VCaP (cell line): ENCODE results near the gene TWNK.

ENCODE experiments used
- H3K27ac ChIP-seq: fragments of 450-650 bp; 2 replicates; pipeline ENCODE4 v1.5.1; 2017
- TF ChIP-seq, protein P1 (sequence below): fragments of 450-650 bp; conservative IDR thresholded peaks from 2 replicates; pipeline ENCODE4 v1.5.1; 2017; ENCODE audit warnings: mild to moderate bottlenecking, moderate library complexity

TWNK gene

DNA sequence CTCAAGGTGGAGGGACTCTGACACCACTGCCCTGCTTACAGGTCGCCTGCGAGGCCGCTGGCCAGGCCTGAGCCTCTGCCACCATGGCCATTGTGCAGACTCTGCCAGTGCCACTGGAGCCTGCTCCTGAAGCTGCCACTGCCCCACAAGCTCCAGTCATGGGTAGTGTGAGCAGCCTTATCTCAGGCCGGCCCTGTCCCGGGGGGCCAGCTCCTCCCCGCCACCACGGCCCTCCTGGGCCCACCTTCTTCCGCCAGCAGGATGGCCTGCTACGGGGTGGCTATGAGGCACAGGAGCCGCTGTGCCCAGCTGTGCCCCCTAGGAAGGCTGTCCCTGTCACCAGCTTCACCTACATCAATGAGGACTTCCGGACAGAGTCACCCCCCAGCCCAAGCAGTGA is 15.1 kb downstream of the TWNK start:
- H3K27ac ChIP-seq: peak overlapping the region; percentile 94; the same call in 1 of the 2 replicates
- TF ChIP-seq, protein P1, sequence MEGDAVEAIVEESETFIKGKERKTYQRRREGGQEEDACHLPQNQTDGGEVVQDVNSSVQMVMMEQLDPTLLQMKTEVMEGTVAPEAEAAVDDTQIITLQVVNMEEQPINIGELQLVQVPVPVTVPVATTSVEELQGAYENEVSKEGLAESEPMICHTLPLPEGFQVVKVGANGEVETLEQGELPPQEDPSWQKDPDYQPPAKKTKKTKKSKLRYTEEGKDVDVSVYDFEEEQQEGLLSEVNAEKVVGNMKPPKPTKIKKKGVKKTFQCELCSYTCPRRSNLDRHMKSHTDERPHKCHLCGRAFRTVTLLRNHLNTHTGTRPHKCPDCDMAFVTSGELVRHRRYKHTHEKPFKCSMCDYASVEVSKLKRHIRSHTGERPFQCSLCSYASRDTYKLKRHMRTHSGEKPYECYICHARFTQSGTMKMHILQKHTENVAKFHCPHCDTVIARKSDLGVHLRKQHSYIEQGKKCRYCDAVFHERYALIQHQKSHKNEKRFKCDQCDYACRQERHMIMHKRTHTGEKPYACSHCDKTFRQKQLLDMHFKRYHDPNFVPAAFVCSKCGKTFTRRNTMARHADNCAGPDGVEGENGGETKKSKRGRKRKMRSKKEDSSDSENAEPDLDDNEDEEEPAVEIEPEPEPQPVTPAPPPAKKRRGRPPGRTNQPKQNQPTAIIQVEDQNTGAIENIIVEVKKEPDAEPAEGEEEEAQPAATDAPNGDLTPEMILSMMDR: no peak

DNA sequence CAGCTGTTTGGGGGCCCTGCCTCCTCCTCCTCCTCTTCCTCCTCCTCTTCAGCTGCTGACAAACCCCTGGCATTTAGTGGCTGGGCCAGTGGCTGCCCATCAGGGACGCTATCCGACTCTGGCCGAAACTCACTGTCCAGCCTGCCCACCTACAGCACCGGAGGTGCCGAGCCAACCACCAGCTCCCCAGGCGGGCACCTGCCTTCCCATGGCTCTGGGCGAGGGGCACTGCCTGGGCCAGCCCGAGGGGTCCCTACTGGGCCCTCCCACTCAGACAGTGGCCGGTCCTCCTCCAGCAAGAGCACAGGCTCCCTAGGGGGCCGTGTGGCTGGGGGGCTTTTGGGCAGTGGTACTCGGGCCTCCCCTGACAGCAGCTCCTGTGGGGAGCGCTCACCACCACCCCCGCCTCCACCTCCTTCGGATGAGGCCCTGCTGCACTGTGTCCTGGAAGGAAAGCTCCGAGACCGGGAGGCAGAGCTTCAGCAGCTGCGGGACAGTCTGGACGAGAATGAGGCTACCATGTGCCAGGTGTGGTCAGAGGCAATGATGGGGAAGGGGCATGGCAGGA is 16.4 kb downstream of the TWNK start:
- no peak overlapping the region for H3K27ac ChIP-seq
- TF ChIP-seq, protein P1: no peak

DNA sequence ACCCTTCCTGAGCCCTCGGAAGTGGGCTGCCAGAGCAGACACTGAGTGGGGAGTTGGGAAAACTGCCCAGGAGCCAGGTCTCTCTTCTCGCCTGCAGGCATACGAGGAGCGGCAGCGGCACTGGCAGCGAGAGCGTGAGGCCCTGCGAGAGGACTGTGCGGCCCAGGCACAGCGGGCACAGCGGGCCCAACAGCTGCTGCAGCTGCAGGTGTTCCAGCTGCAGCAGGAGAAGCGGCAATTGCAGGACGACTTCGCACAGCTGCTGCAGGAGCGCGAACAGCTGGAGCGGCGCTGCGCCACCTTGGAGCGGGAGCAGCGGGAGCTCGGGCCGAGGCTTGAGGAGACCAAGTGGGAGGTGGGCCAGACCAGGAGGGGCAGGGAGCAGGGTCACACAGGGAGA is 18.0 kb downstream of the TWNK start:
- H3K27ac ChIP-seq: no peak overlapping the region
- TF ChIP-seq, protein P1: no peak

DNA sequence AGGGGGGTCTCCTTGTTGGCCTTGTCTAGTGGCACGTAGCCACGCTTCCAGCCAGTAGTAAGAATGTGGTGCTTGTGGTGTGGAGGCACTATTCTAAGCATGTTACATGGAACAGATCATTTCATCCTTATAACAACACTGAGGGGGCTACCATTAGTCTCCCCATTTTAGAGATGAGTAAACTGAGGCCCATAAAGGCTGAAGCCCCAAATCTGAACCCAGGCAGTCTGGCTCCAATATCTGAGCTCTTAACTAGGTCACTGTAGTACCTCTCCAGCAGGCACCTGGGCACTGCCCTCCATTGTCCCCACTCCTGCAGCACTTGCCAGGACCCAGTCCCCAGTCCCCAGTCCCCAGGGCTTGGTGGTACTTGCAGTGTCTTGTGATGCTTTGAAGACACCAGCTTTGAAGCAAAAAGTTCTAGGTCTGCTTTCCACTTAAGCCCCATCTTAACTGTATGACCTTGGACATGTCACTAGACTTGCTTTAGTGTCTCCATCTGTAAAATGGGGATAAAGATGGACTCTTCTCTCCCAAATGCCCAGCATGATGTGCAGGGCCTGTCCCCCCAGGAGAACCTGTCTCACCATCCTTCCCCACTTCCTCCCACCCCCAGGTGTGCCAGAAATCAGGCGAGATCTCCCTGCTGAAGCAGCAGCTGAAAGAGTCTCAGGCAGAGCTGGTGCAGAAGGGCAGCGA is 18.7 kb downstream of the TWNK start:
- H3K27ac ChIP-seq: no peak overlapping the region
- TF ChIP-seq, protein P1: no peak

DNA sequence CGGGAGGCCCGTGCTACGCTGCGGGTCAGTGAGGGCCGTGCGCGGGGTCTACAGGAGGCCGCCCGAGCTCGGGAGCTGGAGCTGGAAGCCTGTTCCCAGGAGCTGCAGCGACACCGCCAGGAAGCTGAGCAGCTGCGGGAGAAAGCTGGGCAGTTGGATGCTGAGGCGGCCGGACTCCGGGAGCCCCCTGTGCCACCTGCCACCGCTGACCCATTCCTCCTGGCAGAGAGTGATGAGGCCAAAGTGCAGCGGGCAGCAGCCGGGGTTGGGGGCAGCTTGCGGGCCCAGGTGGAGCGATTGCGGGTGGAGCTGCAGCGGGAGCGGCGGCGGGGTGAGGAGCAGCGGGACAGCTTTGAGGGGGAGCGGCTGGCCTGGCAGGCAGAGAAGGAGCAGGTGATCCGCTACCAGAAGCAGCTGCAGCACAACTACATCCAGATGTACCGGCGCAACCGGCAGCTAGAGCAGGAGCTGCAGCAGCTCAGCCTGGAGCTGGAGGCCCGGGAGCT is 19.3 kb downstream of the TWNK start:
- H3K27ac ChIP-seq: no peak overlapping the region
- TF ChIP-seq, protein P1: no peak

DNA sequence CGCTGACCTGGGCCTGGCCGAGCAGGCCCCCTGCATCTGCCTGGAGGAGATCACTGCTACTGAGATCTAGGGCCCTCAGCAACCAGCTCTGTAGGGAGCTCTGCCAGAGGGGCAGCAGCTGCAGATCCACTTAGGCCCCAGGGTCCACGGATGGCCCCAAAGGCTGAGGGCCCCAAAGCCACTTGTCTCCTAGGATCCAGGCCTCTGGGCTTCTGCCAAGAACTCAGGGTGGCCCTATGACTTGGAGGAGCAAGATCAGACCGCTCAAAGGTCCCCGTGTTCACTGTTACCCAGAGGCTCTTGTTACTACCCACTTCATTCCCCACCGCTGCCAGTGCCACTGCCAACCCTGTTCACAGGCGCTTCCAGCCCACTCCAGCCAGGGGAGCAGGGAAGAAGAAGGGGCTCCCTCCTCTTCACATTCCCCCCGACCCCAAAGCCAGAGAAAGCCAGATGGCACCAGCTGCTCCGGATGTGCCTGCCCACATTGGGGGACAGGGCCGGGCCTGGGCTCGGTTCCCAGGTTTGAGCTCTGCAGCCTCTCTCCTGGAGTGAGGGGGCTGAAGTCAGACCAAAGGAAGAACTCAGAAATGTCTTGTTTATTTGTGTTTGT is 19.9 kb downstream of the TWNK start:
- no peak overlapping the region for H3K27ac ChIP-seq
- TF ChIP-seq, protein P1: no peak
